NCI-H1092 (cell line): ENCODE data around the gene SPEM3.
"Not testable (repeated sequence)": the region's sequence is repeated elsewhere in the genome, so short reads cannot be mapped to it uniquely, and the experiment has no call there.

Source experiments
- DNase-seq: peaks from one replicate; lab custom pipeline; 2025; lab: John Stamatoyannopoulos, UW

The SPEM3 gene

GRCh38 chr17:7442142-7442541, 13.5 kb downstream of the SPEM3 start:
- no peak for DNase-seq

- DNase-seq: no peak
These were observed 15.1 kb downstream of the SPEM3 start for GRCh38 chr17:7443499-7444485.

GRCh38 chr17:7444682-7445618, 16.3 kb downstream of the SPEM3 start, which contains the start of gene CHRNB1:
Gene CHRNB1 (plus strand): TSS chr17:7445061. CDS start chr17:7445128, 67 bp downstream.
- DNase-seq: no peak

- DNase-seq: no peak
These were observed 16.9 kb downstream of the SPEM3 start for GRCh38 chr17:7445619-7445968.

GRCh38 chr17:7448461-7448860, 19.8 kb downstream of the SPEM3 start:
- DNase-seq: no peak

DNA sequence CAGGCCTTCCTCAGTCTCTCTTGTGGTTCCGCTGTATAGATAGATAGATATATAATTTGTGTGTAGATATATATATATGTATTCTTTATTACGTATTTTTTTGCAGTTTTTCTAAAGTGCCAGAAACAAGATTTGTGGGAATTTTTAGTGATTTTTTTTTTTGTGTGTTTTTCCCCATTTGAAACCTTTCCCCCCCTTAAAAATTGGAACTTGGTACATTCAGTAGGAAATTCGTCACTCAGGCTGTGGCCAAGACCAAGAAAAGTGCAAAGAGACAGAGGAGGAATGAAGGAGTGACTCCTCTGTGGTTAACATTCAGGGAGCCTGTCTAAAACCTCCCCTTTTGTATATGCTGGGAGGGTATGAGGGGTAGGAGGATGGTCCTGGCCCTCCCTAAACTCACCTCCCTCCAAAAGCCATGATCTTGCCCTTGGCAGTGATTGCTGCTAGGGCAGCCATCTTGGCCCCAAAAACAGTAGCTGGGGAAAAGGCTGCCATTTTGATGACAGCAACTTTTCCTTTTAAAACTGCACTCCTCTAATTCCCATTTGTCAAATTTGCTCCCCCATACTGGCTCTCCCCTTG, 31.4 kb downstream of the SPEM3 start:
- DNase-seq: no peak

DNA sequence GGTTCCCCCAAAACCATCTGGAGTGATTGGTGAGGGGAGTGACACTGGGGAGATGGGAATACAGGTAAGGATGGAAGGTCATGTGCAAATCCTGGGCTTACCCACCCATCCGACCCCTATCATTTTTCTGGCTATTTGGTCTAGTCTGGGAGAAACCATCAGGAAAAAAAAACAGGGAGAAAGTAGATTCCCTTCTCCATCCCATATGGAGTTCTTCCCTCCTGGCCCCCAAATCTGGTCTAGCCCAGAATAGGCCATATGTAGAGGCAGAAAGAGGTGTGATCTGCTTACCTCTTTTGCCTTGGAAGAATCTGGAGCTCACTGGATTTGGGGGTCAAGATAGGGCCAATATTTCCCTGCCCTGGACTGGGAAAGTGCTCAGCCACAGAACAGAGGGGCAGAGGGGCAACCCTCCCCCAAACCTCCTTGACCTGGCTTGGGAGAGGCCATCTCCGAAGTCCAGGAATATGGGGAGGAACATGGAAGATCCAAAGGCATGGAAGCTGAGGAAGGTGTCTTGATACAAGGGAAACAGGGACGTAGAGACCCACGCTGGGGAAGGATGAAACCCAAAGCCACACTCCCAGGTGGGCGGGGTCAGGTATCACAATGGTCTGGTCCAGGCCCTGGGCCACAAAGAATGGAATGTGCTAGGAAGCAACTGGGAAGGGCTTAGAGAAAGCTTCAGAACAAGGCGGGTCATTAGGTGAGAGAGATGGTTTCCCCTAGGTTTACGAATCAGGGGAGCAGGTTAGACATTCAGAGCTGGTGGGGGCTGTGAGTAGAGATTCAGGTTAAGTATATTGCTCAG, 32.4 kb downstream of the SPEM3 start:
- no peak for DNase-seq

GRCh38 chr17:7462474-7463371, 34.1 kb downstream of the SPEM3 start:
- DNase-seq: no peak

- no peak for DNase-seq
These were observed 34.8 kb downstream of the SPEM3 start for GRCh38 chr17:7463372-7463846.

- DNase-seq: no peak
These were observed 35.4 kb downstream of the SPEM3 start for GRCh38 chr17:7464081-7464480.

- no peak for DNase-seq
These were observed 37.1 kb downstream of the SPEM3 start for GRCh38 chr17:7465597-7466275.

DNA sequence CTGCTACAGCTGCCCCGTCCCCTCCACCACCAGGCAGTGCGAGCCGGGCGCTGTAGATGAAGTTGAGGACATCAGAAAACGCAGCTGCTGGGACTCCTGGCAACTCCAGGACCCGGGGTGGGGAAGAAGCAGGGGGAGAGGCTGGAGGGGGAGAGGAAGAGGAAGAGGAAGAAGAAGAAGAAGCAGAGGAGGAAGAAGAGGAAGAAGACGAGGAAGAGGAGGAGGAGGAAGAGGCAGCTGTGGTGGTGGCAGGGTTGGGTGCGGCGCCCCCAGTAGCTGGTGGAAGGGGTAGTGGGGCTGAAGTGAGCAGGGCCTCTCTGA, 37.6 kb downstream of the SPEM3 start:
- DNase-seq: no peak

DNA sequence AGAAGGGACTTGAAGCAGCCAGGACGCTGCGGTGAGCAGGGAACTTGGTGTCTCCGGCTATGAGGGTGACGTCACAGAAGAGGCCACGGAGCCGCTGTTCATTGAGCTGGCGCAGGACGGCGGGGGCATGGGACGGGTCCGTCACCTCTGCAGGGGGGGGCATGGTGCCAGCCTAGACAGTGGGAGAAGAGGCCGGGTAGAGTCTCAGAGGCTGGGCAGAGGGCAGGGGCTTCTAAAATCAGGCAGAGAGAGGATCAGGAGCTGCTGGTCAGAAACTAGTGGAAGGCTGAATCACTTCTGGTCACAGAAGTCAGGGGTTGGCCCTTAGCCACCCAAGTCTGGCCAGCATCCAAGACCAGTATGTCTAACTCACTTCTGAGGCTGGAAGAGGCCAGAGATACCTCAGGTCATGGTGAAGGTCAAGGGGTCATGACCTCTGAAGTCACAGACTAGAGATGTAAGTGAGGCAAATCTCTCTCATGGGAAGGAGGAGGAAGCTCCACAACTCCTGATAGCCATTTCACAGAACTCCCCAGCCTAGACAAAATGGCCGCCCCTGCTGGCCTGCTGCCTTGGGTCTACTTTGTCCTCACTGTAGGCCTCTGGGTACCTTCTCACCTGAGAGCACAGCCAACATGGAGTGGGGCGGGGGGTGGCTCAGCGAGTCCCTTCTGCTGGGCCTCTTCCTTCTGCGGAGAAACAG, 38.1 kb downstream of the SPEM3 start:
- DNase-seq: no peak

GRCh38 chr17:7467498-7467897, 38.8 kb downstream of the SPEM3 start:
- no peak for DNase-seq

DNA sequence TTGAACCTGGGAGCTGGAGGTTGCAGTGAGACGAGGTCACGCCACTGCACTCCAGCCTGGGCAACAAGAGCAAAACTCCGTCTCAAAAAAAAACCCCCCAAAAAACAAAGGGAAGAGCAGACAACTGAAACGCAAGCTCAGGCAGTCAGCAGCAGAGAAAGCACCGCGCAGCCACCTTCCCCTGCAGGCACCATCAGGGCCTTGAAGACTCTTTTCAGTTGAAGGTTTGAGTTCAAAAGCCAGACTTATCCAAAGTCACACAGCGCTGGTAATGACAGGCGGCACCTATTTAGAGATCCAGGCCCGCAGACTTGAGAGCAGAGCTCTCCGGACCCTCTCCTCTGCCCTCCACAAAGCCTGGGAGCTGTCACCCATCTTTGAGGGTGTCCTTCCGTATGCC, 39.6 kb downstream of the SPEM3 start:
- DNase-seq: no peak

DNA sequence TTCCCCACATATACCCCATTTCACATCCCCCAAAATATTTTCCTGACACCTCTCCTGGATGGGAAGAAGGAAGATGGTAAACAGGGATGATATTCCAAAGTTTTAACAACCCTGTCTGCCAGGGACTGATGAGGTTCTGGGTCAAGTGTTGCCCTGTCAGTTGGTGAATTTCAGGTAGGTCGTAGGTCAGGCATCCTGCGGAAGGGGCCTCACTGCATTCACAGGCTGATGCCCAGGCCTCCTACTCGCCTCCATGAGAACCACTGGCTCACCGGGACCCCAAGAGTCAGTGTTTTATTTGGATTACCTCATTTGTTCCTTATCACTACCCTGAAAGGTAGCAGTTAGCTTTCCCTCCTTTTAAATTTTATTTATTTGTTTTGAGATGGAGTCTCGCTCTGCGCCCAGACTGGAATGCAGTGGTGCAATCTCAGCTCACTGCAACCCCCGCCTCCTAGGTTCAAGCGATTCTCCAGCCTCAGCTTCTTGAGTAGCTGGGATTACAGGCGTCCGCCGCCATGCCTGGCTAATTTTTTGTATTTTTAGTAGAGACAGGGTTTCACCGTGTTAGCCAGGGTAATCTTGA, 40.2 kb downstream of the SPEM3 start:
- no peak for DNase-seq

GRCh38 chr17:7469843-7470242, 41.2 kb downstream of the SPEM3 start:
- not testable (repeated sequence) for DNase-seq

GRCh38 chr17:7470457-7470973, 41.9 kb downstream of the SPEM3 start:
- not testable (repeated sequence) for DNase-seq
